HepG2 (cell line): ENCODE data around the gene CAT. TPM values are rescaled to one million over a fixed set of nuclear protein-coding genes. Genes with fewer than 3 reads are reported as not detected.

Source experiments
- ATAC-seq: fragments of 200-7000 bp; cut with Tn5 transposase; 3 replicates; pipeline ENCODE4 v1.9.1; 2020; ENCODE audit warnings: mild to moderate bottlenecking, moderate library complexity
- BruUV-seq: library from RNA; stranded (reverse); fragments of 400-500 nt; replicated peaks from 2 replicates; lab custom pipeline; 2021; lab: Mats Ljungman, UMichigan
- CTCF ChIA-PET: fragments of 300-600 bp; formaldehyde crosslinking; extraction: SDS; loops from one replicate; lab custom pipeline; 2021; ENCODE audit warnings: low total read pairs, inconsistent platforms, low intra/inter-chr PET ratio; lab: Yijun Ruan, JAX
- POLR2A ChIA-PET: fragments of 350-600 bp; sonication (Branson Sonifier 250); formaldehyde crosslinking; loops from one replicate; lab custom pipeline; 2020; ENCODE audit warnings: antibody characterized with exemption, inconsistent platforms; lab: Yijun Ruan, JAX
- DNase-seq: peaks from one replicate; pipeline ENCODE4 v3.0.0-alpha.2; 2015; ENCODE audit warnings: low spot score
- FAIRE-seq: peaks from 3 replicates; lab custom pipeline; 2011; peaks lifted over from hg19 to GRCh38; lab: Jason Lieb, UNC
- H2AFZ ChIP-seq: one replicate; pipeline ENCODE4 v1.6.1; 2011; ENCODE audit warnings: low read length, inconsistent platforms
- H3K27ac ChIP-seq: fragments of 300-600 bp; 3 replicates; pipeline ENCODE4 v1.8.0; 2011; ENCODE audit warnings: mixed run types, mild to moderate bottlenecking, mixed read lengths, low read length, inconsistent platforms; ENCODE audit not compliant: insufficient read depth; ENCODE audit errors: extremely low read length
- H3K27me3 ChIP-seq, 2 experiments: fragments of 200-600 bp in 1 of 2; 2 replicates in 1 of 2; 3 replicates in 1 of 2; pipeline versions ENCODE4 v1.6.0 to v1.8.0; 2011; ENCODE audit warnings: low read length in 2 of 2, mild to moderate bottlenecking in 2 of 2, moderate library complexity in 2 of 2, inconsistent platforms in 1 of 2; ENCODE audit not compliant: insufficient read depth in 2 of 2, control insufficient read depth in 1 of 2
- H3K36me3 ChIP-seq, 2 experiments: fragments of 200-600 bp in 1 of 2; replicated peaks in 1 of 2; 2 replicates in 1 of 2; 3 replicates in 1 of 2; pipeline versions ENCODE4 v1.5.1 to v1.8.0; 2011; ENCODE audit warnings: low read length in 2 of 2, inconsistent platforms in 1 of 2; ENCODE audit not compliant: insufficient read depth in 2 of 2, control insufficient read depth in 1 of 2
- H3K4me1 ChIP-seq: 2 replicates; pipeline ENCODE4 v1.5.1; 2012; ENCODE audit warnings: low read length, inconsistent platforms; ENCODE audit not compliant: insufficient read depth
- H3K4me2 ChIP-seq: 2 replicates; pipeline ENCODE4 v1.6.0; 2011; ENCODE audit warnings: low read depth, low read length, inconsistent platforms
- H3K4me3 ChIP-seq, 3 experiments: fragments of 200-600 bp in 1 of 3; sonication (generic), shearing (Covaris generic) in 1 of 3; replicated peaks in 1 of 3; 2 replicates each; pipeline ENCODE4 v1.5.1; 2011 to 2016; ENCODE audit warnings: low read length in 3 of 3, inconsistent platforms in 2 of 3, low read depth in 2 of 3, mild to moderate bottlenecking in 2 of 3, control low read depth in 1 of 3, mixed read lengths in 1 of 3; ENCODE audit not compliant: insufficient read depth in 1 of 3
- H3K79me2 ChIP-seq: one replicate; pipeline ENCODE4 v1.6.1; 2011; ENCODE audit warnings: low read length, inconsistent platforms; ENCODE audit not compliant: insufficient read depth
- H3K9ac ChIP-seq: 2 replicates; pipeline ENCODE4 v1.6.0; 2011; ENCODE audit warnings: mild to moderate bottlenecking, low read depth, low read length, inconsistent platforms; ENCODE audit not compliant: insufficient read depth
- H3K9me3 ChIP-seq: 2 replicates; pipeline ENCODE4 v1.5.1; 2012; ENCODE audit warnings: mild to moderate bottlenecking, low read length
- H4K20me1 ChIP-seq: 2 replicates; pipeline ENCODE4 v1.6.0; 2011; ENCODE audit warnings: inconsistent platforms, mild to moderate bottlenecking, low read length, moderate library complexity; ENCODE audit not compliant: insufficient read depth
- ARID4A ChIP-seq: sonication (generic); formaldehyde crosslinking; IDR thresholded peaks from 2 replicates; pipeline ENCODE4 v1.5.0; 2020; ENCODE audit warnings: mild to moderate bottlenecking, missing genetic modification reagents, borderline replicate concordance
- HIVEP1 ChIP-seq: sonication (generic); formaldehyde crosslinking; IDR thresholded peaks from 2 replicates; pipeline ENCODE4 v1.4.0; 2020; ENCODE audit warnings: mild to moderate bottlenecking, missing genetic modification reagents
- NR2F6 ChIP-seq, 2 experiments: IDR thresholded peaks; 2 replicates each; pipeline ENCODE4 v1.6.1; 2016; ENCODE audit warnings: antibody characterized with exemption in 1 of 2, mild to moderate bottlenecking in 1 of 2
- POLR2G ChIP-seq: fragments of 200-400 bp; formaldehyde crosslinking; IDR thresholded peaks from 2 replicates; pipeline ENCODE4 v1.6.1; 2018; ENCODE audit warnings: mild to moderate bottlenecking, low read depth, low read length, moderate library complexity
- STAT6 ChIP-seq: sonication (generic); formaldehyde crosslinking; IDR thresholded peaks from 2 replicates; pipeline ENCODE4 v1.4.0; 2020; ENCODE audit warnings: missing genetic modification reagents, mild to moderate bottlenecking, borderline replicate concordance
- ZNF747 ChIP-seq: sonication (generic); formaldehyde crosslinking; IDR thresholded peaks from 2 replicates; pipeline ENCODE4 v1.8.1; 2023; ENCODE audit warnings: missing genetic modification reagents, mild to moderate bottlenecking, borderline replicate concordance
- WGBS: methylation state at CpG from one replicate; pipeline ENCODE4 v1.1.6; 2017; ENCODE audit warnings: low lambda C conversion rate; 5-methylcytosine and 5-hydroxymethylcytosine counted together
- in situ Hi-C: cut with HindIII; loops from 2 replicates; pipeline ENCODE4 v1.10.0; 2017; ENCODE audit warnings: low pct_unique_long_range_greater_than_20kb; ENCODE audit not compliant: extremely low pct_ligation_motif_present
- intact Hi-C: fragments of 100-400 bp; cut with micrococcal nuclease; formaldehyde crosslinking; loops from one replicate; pipeline ENCODE4 v1.10.0; 2022; ENCODE audit not compliant: unreplicated experiment
- polyA plus RNA-seq, 8 experiments: library from polyadenylated mRNA; depleted of rRNA in 3 of 8; stranded (reverse) in 7 of 8; unstranded in 1 of 8; fragments of >200 nt; fragmentation: Illumina TruSeq in 4 of 8; extraction: Trizol in 4 of 8; gene quantifications; 2 replicates each; pipeline versions ENCODE4 v1.2.1 to v1.2.3, GENCODE V29; 2011 to 2016; ENCODE audit warnings: low read depth in 4 of 8, missing spikeins in 1 of 8, mixed read lengths in 1 of 8; ENCODE audit not compliant: insufficient read depth in 1 of 8
- total RNA-seq, 5 experiments: library from RNA; depleted of rRNA; stranded (reverse); fragments of >200 nt; fragmentation: Illumina TruSeq; extraction: Trizol; gene quantifications; 2 replicates each; pipeline ENCODE4 v1.2.3, GENCODE V29; 2016; ENCODE audit warnings: low read depth in 1 of 5
- TF ChIP-seq, protein P1 (sequence below): sonication (generic); formaldehyde crosslinking; IDR thresholded peaks from 2 replicates; pipeline ENCODE4 v1.5.1; 2020; ENCODE audit warnings: missing genetic modification reagents, mild to moderate bottlenecking, borderline replicate concordance
- TF ChIP-seq, protein P2 (sequence below): sonication (generic); formaldehyde crosslinking; IDR thresholded peaks from 2 replicates; pipeline ENCODE4 v1.5.1; 2020; ENCODE audit warnings: mild to moderate bottlenecking, missing genetic modification reagents, borderline replicate concordance

The CAT gene
- total and polyA plus RNA-seq, 2 of the 13 experiments (the other 11 are each of a cell fraction or from before 2014, with no cell fraction given) = 107 to 136 TPM

- Histone ChIP-seq H3K9me3 (no peaks in the 10 kb centered on the region), H3K4me1 (peaks cover 72% of the 10 kb centered on the region), H3K79me2 (no peaks in the 10 kb centered on the region), H3K4me3 (peak overlapping the region in 1 of 3 experiments; percentile 36; a peak in 2 of 6 replicates), H3K36me3 (no peaks in the 10 kb centered on the region), H3K27ac (peak overlapping the region; percentile 60), H3K4me2 (peak overlapping the region; percentile 52), H3K27me3 (no peaks in the 10 kb centered on the region), H4K20me1 (no peaks in the 10 kb centered on the region), H2AFZ (no peak overlapping the region), H3K9ac (peak overlapping the region; percentile 45)
- DNase-seq (no peak), FAIRE-seq (no peak), ATAC-seq (no peak; the same call in 1 of the 3 replicates)
- BruUV-seq = TSS peak; percentile 94
- POLR2A ChIA-PET = interaction anchor here (0.6 to 1.6 kb wide), 5 partner anchors 11 to 487 kb away, joined by 3 to 6 read pairs (median 3); partner anchors contain the start of genes ABTB2 and ELF5
- CTCF ChIA-PET = no interaction called here
- 4% methylated on average over 2 of the region's 2 CpGs for WGBS
- intact Hi-C loops (loop anchor here (1.0 to 2.0 kb wide), 2 partner anchors 153 to 389 kb away; no protein-coding TSS in a partner anchor), in situ Hi-C loops (no loop called here)
- TF ChIP-seq ARID4A (CRISPR knock-in tag) (peak; percentile 15; the same call in 1 of the 2 replicates), ZNF747 (0 out of 2 replicates have a peak, but pooled peaks have one; percentile 44), NR2F6 (IDR thresholded peaks at IDR 0.05) (peak; percentile 22; the same call in 1 of the 2 replicates), NR2F6 (CRISPR knock-in tag; IDR thresholded peaks at IDR 0.05) (no peak), HIVEP1 (no peak), STAT6 (CRISPR knock-in tag) (no peak), POLR2G (0 out of 2 replicates have a peak, but pooled peaks have one; percentile 7)
- TF ChIP-seq, protein P1, sequence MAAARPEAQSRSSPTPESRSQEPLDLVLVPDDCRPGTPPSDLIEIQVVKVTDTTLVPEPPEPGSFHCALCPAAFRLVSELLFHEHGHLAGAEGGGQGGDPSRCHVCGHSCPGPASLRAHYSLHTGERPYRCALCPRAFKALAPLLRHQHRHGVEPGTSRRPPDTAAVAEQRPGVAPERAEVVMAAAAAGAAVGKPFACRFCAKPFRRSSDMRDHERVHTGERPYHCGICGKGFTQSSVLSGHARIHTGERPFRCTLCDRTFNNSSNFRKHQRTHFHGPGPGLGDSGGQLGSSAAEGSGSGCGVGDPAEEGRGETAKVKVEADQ (CRISPR knock-in tag) = no peak
- TF ChIP-seq, protein P2, sequence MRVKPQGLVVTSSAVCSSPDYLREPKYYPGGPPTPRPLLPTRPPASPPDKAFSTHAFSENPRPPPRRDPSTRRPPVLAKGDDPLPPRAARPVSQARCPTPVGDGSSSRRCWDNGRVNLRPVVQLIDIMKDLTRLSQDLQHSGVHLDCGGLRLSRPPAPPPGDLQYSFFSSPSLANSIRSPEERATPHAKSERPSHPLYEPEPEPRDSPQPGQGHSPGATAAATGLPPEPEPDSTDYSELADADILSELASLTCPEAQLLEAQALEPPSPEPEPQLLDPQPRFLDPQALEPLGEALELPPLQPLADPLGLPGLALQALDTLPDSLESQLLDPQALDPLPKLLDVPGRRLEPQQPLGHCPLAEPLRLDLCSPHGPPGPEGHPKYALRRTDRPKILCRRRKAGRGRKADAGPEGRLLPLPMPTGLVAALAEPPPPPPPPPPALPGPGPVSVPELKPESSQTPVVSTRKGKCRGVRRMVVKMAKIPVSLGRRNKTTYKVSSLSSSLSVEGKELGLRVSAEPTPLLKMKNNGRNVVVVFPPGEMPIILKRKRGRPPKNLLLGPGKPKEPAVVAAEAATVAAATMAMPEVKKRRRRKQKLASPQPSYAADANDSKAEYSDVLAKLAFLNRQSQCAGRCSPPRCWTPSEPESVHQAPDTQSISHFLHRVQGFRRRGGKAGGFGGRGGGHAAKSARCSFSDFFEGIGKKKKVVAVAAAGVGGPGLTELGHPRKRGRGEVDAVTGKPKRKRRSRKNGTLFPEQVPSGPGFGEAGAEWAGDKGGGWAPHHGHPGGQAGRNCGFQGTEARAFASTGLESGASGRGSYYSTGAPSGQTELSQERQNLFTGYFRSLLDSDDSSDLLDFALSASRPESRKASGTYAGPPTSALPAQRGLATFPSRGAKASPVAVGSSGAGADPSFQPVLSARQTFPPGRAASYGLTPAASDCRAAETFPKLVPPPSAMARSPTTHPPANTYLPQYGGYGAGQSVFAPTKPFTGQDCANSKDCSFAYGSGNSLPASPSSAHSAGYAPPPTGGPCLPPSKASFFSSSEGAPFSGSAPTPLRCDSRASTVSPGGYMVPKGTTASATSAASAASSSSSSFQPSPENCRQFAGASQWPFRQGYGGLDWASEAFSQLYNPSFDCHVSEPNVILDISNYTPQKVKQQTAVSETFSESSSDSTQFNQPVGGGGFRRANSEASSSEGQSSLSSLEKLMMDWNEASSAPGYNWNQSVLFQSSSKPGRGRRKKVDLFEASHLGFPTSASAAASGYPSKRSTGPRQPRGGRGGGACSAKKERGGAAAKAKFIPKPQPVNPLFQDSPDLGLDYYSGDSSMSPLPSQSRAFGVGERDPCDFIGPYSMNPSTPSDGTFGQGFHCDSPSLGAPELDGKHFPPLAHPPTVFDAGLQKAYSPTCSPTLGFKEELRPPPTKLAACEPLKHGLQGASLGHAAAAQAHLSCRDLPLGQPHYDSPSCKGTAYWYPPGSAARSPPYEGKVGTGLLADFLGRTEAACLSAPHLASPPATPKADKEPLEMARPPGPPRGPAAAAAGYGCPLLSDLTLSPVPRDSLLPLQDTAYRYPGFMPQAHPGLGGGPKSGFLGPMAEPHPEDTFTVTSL (CRISPR knock-in tag) = peak; percentile 3; the same call in 1 of the 2 replicates
Observed at GRCh38 chr11:34501949-34502348, 63.2 kb downstream of the CAT start.
